Measurements from ENCODE around the gene LNX1.

DNA sequence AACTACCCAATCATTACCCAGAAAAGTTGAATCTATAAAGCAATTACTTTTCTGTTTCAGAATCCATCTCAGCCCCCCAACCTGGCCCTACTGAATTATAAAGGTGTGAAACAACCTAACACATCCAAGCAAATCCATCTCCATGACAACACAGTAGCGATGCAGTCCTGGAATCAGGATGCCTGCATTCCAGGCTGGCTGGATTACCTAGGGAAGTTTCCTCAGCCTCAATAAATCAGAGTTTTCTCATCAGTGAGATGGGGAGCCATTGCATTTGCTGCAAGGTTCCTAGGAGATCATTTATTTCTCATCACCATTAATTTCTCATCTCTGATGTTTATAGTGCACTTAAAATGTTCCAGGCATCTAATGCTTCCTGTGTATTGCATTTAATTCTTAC lies 46.0 kb downstream of the LNX1 start:
- TF ChIP-seq CTCF (IDR thresholded peaks at IDR 0.05) (no peak), EP300 (IDR thresholded peaks at IDR 0.05) (no peak), POLR2A (IDR thresholded peaks at IDR 0.05) (no peak)

Measured in tibial nerve (tissue), 4 donors.